ENCODE measurements around the gene ZBTB5. TPM values are rescaled to one million over a fixed set of nuclear protein-coding genes. Genes with fewer than 3 reads are reported as not detected.
A peak's percentile ranks its signal among the peaks of the same experiment; 100 is the strongest.

The ZBTB5 gene
- total and polyA plus RNA-seq, 2 donors (not counting 3 experiments of a cell fraction or from before 2014, with no cell fraction given), result 10.0 to 13.7 TPM

DNA sequence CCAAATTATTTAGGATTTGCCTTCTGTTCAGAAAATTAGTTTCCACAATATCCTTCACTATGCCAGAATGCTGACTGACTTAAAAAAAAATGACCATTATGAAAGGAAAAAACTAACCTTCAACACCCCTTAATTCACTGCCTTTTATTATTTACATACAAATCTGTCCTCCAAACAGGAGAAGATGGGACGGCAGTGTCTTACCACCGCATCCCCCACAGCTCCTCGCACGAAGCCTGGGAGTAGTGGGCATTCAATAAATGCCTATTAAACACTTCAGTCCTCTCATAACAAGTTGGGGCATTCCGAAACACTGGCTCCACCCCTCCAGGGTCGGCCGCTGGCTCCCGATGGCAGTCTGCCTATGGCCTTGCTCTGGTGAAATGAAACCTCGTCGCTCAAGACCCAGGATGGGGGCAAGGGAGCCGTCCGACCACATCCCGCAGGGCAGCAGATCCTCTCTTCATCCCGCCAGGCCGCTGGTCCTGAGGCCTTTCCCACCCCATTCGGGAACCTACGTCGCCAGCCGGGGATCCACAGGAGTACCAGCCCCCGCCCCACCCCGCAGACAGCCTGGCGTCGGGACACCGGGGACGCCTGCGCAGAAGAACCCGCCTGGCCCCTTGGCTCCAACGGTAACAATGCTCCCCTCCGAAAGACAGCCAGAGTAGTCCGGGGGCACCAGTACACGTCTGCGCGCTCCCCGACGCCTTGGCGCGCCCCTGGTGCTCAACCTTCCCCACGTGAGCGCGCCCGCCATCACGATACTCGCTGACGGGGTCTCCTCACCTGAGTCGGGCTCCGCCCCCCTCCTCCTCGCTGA lies 613 bp downstream of the ZBTB5 start:
- H3K9ac ChIP-seq (replicated peaks; ENCODE audit: extremely low read depth, insufficient read depth, low read length), result peak overlapping the region; percentile 98
- no peaks in the 10 kb centered on the region for H3K36me3 ChIP-seq (ENCODE audit: control insufficient read depth in 2 of 2, extremely low read depth in 1 of 2, insufficient read depth in 2 of 2, low read length in 2 of 2)
- peak overlapping the region; percentile 45 to 97 (median 84) for H3K4me3 ChIP-seq (replicated peaks in 1 of 3; ENCODE audit: insufficient read depth in 1 of 3, low read depth in 1 of 3, low read length in 3 of 3)
- peak overlapping the region; percentile 97 for H3K4me2 ChIP-seq (ENCODE audit: insufficient read depth, low read length)
- FAIRE-seq, result no peak
- peaks cover 42% of the 10 kb centered on the region for H3K79me2 ChIP-seq (ENCODE audit: control insufficient read depth, insufficient read depth, low read length)
- dilution Hi-C loops (cut with MboI; ENCODE audit: extremely low pct_ligation_motif_present, low sequenced_read_pairs) (no loop called here), intact Hi-C loops (cut with micrococcal nuclease) (loop anchor here (1.0 kb wide), 1 partner anchor 21 kb away; the partner anchor contains the start of gene POLR1E)
- H2AFZ ChIP-seq (ENCODE audit: low read depth, low read length), result peak overlapping the region; percentile 87
- no peaks in the 10 kb centered on the region for H3K9me1 ChIP-seq (replicated peaks; ENCODE audit: control insufficient read depth, extremely low read depth, insufficient read depth, low read length)
- TF ChIP-seq JUN (IDR thresholded peaks at IDR 0.05; ENCODE audit: borderline replicate concordance, insufficient read depth, insufficient read length, low read depth) (no peak), MYC (IDR thresholded peaks at IDR 0.05; ENCODE audit: low read depth, low read length) (no peak), FOS (IDR thresholded peaks at IDR 0.05; ENCODE audit: borderline replicate concordance, insufficient read depth, low read length) (no peak), EZH2 (IDR thresholded peaks at IDR 0.05; ENCODE audit: borderline replicate concordance, low read depth, low read length, severe bottlenecking) (no peak), GATA2 (IDR thresholded peaks at IDR 0.05; ENCODE audit: insufficient read depth, insufficient read length, low read depth, low read length) (no peak), POLR2A (IDR thresholded peaks at IDR 0.05; ENCODE audit: low read depth, low read length) (peak; percentile 74), POLR2AphosphoS5 (IDR thresholded peaks at IDR 0.05; ENCODE audit: insufficient read depth, low read depth, low read length) (peak; percentile 24)
- TF ChIP-seq, protein P1, sequence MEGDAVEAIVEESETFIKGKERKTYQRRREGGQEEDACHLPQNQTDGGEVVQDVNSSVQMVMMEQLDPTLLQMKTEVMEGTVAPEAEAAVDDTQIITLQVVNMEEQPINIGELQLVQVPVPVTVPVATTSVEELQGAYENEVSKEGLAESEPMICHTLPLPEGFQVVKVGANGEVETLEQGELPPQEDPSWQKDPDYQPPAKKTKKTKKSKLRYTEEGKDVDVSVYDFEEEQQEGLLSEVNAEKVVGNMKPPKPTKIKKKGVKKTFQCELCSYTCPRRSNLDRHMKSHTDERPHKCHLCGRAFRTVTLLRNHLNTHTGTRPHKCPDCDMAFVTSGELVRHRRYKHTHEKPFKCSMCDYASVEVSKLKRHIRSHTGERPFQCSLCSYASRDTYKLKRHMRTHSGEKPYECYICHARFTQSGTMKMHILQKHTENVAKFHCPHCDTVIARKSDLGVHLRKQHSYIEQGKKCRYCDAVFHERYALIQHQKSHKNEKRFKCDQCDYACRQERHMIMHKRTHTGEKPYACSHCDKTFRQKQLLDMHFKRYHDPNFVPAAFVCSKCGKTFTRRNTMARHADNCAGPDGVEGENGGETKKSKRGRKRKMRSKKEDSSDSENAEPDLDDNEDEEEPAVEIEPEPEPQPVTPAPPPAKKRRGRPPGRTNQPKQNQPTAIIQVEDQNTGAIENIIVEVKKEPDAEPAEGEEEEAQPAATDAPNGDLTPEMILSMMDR (IDR thresholded peaks at IDR 0.05; ENCODE audit: extremely low read depth in 1 of 2, insufficient read depth in 1 of 2, low read depth in 1 of 2, low read length in 2 of 2), result no peak
- TF ChIP-seq, protein P2, sequence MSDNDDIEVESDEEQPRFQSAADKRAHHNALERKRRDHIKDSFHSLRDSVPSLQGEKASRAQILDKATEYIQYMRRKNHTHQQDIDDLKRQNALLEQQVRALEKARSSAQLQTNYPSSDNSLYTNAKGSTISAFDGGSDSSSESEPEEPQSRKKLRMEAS (IDR thresholded peaks at IDR 0.05; ENCODE audit: insufficient read depth, insufficient read length), result no peak
- TSS peak; percentile 35 for BruUV-seq (replicated peaks)
- H3K27me3 ChIP-seq (ENCODE audit: control insufficient read depth in 2 of 2, insufficient read depth in 2 of 2, low read length in 2 of 2), result no peaks in the 10 kb centered on the region
- ChIA-PET POLR2A (interaction anchor here (0.6 to 2.2 kb wide), 4 partner anchors 11 to 128 kb away, joined by 3 to 9 read pairs (median 6); partner anchors contain the start of genes POLR1E and TOMM5), CTCF (interaction anchor here (0.6 to 1.5 kb wide), 3 partner anchors 24 to 592 kb away, joined by 3 read pairs; no protein-coding TSS in a partner anchor)
- peaks cover 17% of the 10 kb centered on the region for H3K4me1 ChIP-seq (ENCODE audit: control insufficient read depth, extremely low read depth, insufficient read depth, low read length)
- H3K9me3 ChIP-seq (replicated peaks; ENCODE audit: control insufficient read depth, insufficient read depth, low read length), result no peaks in the 10 kb centered on the region
- no peaks in the 10 kb centered on the region for H4K20me1 ChIP-seq (replicated peaks; ENCODE audit: control insufficient read depth, extremely low read depth, insufficient read depth, low read length)
- peak; percentile 89 for DNase-seq (ENCODE audit: low read depth, low spot score)
- peak overlapping the region; percentile 94 for H3K27ac ChIP-seq (ENCODE audit: insufficient read depth, low read depth, low read length)

All from endothelial cell of umbilical vein (primary cell).